ENCODE results near the gene HSPB9.

GRCh38 chr17:42122371-42123303 lies at the start of gene HSPB9:
- TF ChIP-seq CTCF (IDR thresholded peaks at IDR 0.05) (no peak), POLR2AphosphoS5 (IDR thresholded peaks at IDR 0.05) (no peak), POLR2A (IDR thresholded peaks at IDR 0.05) (no peak)

Data from upper lobe of left lung (tissue), 4 donors.